HG02973 (cell line): ENCODE data around the gene COL9A3.

Experiments used
- ATAC-seq: cut with Tn5 transposase; IDR thresholded peaks from one replicate; pipeline ENCODE4 v1.9.1; 2021; ENCODE audit warnings: moderate library complexity; ENCODE audit not compliant: unreplicated experiment

The COL9A3 gene

GRCh38 chr20:62796699-62797491 is 20.0 kb upstream of the COL9A3 start:
- ATAC-seq, result no peak

DNA sequence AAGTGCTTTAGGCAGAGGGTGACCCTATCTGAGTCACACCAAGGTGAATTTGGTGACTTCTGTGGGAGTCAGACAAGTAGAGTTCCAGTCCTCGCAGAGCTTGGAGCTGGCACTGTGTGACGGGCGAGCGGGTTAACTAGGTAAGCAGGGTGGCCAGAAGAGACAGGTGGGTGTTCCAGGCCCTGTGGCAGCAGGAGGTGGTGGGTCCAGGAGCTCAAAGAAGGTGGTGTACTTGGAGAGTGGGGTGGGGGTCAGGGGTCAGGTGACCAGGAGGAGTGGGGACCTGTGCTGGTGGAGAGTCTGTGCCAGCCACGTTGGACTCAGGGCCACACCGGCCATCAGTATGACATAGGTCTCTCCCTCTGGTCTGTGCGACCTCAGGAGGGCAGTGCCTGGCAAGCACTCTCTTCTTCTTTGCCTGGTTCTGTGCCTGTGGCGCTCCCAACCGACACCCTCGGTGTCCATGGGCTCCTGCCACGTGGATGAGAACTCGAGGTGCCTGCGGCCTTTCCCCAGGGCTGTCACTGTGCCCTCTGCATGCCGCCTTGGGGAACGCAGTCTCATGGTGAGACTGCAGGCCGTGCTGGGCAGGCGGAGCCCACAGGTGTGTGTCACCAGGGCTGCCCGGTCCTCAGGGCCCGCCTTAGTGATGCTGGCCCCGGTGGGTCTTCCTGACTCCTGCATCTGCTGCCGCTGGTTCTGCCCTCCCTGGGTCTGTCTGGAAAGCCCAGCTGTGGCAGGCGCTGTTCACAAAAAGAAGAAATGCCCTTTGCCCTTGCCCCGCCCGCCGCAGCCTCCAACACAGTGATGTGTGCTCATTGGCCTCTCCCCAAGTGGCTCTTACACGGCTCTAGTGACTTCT is 18.9 kb upstream of the COL9A3 start:
- no peak for ATAC-seq

DNA sequence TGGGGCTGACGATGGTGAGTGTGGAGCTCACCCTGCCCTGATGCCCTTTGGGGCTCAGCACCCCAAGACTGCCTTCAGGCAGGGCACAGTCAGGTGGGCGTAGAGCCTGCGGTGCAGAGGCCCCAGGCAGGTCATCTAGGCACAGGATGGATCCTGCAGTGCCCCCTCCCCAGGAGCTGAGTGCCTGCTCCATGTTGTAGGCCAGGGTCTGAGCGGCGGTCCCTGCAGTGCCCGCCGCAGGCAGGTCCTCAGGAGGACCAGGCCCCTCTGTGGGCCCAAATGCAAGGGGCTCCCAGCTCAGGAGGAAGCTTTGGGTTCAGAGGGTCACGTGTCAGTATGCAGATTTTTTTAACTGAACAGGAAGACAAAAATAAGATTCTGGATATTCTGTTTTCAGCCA is 17.8 kb upstream of the COL9A3 start:
- no peak for ATAC-seq

DNA sequence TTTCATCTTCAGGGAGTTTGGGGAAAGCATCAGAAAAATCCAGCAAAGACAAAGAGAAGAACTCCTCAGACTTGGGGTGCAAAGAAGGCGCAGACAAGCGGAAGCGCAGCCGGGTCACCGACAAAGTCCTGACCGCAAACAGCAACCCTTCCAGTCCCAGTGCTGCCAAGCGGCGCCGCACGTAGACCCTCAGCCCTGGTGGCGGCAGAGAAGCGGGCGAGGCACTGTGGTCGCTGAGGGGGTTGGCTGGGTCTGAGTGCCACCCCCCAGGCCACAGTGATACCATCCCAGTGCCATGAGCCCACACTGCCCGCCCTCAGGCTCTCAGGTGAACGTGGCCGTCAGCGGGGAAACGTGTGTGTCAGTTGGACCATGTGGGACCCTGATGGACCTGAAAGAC is 17.4 kb upstream of the COL9A3 start:
- ATAC-seq, result no peak

GRCh38 chr20:62799873-62800272 is 17.0 kb upstream of the COL9A3 start:
- no peak for ATAC-seq

- no peak for ATAC-seq
Observed at GRCh38 chr20:62800314-62801259, 16.3 kb upstream of the COL9A3 start.

GRCh38 chr20:62801284-62802010 is 15.4 kb upstream of the COL9A3 start:
- no peak for ATAC-seq

GRCh38 chr20:62802026-62802712 is 14.7 kb upstream of the COL9A3 start:
- ATAC-seq, result no peak

GRCh38 chr20:62804021-62804626 is 12.7 kb upstream of the COL9A3 start:
- no peak for ATAC-seq

DNA sequence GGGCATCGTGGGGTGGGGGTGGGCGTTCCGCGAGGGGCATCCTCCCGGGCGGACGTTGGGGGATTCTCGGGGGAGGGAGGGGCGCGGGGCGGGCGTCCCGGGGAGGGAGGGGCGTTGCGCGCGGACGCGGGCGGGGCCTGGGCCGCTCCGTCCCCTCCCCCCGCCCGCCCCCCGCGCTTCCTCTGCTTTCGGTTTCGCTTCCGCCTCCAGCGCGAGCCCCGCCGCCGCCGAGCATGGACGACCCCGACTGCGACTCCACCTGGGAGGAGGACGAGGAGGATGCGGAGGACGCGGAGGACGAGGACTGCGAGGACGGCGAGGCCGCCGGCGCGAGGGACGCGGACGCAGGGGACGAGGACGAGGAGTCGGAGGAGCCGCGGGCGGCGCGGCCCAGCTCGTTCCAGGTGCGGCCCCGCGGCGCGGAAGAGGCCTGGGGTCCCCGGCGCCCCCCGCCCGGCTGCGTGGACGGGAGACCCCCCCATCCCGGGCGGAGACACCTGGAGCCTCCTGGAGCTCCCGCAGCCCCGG is 12.2 kb upstream of the COL9A3 start, which contains the start of gene OGFR:
OGFR (plus strand) TSS at position 209 of the 528 bp plus-strand sequence; CDS start at position 234, 25 bp downstream.
- ATAC-seq, result no peak

GRCh38 chr20:62805155-62805710 is 11.6 kb upstream of the COL9A3 start:
- ATAC-seq, result no peak

GRCh38 chr20:62805711-62806382 is 11.0 kb upstream of the COL9A3 start:
- ATAC-seq, result no peak

GRCh38 chr20:62806383-62807050 is 10.3 kb upstream of the COL9A3 start:
- ATAC-seq, result no peak

DNA sequence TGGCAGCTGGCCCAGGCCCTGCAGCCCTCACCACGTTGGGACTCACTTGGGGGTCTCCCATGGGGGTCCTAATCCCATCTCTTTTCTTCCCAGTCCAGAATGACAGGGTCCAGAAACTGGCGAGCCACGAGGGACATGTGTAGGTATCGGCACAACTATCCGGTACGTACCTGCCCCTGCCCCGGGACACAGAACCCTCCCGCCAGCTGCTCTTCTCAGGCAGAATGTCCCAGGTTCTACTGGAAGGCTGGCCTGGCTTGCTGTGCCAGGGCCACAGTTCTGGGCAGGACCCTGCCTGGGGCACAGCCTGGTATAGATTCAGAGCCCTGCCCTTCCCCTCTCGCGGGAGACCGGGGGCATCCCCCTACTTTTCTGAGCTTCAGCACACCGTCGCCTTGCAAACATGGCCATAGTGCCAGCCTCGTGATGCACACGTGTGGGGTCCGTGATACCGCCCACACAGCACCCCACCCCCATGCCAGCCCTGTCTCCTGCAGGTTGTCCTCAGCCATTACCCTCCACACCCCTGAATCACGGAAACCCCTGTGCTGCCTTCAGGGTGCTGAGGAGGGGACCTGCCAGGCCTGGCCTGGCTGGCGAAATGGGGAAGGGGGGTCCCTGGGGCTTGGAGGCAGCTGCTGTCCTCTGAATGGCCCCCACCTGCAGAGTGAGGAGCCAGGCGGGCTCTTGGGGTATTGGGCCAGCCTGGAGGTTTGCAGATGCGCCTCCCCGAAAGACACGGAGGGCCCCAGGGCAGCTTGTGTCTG is 9.2 kb upstream of the COL9A3 start:
- ATAC-seq, result no peak

DNA sequence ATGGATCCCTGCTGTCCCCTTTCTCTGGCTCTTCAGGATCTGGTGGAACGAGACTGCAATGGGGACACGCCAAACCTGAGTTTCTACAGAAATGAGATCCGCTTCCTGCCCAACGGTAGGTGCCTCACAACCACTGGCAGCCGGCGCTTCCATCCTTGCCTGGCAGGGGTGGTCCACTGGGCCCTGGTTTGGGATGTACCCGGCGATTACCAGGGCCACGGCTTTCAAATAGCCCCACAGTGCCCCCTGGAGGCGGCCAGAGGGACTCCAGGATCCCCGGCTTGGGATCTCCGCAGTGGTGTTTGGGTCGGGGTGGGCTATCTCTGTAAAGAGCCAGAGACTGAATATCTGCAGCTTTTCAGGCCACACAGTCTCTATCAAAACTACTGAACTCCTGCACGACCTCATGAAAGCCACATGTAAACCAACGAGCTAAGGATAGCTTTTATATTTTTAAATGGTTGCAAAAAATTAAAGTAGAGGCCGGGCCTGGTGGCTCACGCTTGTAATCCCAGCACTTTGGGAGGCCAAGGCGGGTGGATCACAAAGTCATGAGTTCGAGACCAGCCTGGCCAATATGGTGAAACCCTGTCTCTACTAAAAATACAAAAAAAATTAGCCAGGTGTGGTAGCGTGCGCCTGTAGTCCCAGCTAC is 8.5 kb upstream of the COL9A3 start:
- no peak for ATAC-seq
